Adrenal gland (tissue), 5 donors: Measurements from ENCODE around the gene UROS.

Source experiments
- POLR2A ChIP-seq, 2 donors: fragments of 450-650 bp; IDR thresholded peaks; one replicate each; pipeline ENCODE4 v1.6.1; 2017; ENCODE audit warnings: antibody characterized with exemption in 2 of 2, mild to moderate bottlenecking in 2 of 2, moderate library complexity in 1 of 2
- TF ChIP-seq, protein P1 (sequence below), 6 experiments: fragments of 450-650 bp in 4 of 6; fragments of 200-600 bp in 2 of 6; sonication (generic) in 1 of 6; IDR thresholded peaks; 1 replicate in 5 of 6; 2 replicates in 1 of 6; pipeline versions ENCODE4 v1.5.1 to v1.8.0; 2016 to 2021; ENCODE audit warnings: antibody characterized with exemption in 6 of 6, mild to moderate bottlenecking in 2 of 6, moderate library complexity in 1 of 6
- donor health status: DM: no; HTN: no; CAD: no.

DNA sequence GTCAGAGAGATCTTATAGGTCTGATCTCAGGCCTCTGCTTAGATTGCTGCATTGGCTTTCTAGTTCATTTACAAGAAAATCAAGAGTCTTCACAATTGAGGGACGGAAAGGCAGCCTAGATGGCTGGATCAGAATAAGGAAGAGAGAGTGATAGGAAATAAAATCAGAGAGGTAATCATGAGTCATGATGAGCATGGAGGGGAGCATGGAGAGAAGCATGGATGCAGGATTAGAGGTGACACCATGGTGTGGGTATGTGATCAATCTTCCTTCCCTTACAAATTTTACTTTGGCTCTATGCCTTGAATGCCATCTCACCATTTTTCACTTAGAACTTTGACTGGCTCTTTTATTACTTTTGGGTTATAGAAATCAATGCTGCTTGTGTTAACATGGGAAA lies 1.7 kb upstream of the UROS start:
- TF ChIP-seq, protein P1, sequence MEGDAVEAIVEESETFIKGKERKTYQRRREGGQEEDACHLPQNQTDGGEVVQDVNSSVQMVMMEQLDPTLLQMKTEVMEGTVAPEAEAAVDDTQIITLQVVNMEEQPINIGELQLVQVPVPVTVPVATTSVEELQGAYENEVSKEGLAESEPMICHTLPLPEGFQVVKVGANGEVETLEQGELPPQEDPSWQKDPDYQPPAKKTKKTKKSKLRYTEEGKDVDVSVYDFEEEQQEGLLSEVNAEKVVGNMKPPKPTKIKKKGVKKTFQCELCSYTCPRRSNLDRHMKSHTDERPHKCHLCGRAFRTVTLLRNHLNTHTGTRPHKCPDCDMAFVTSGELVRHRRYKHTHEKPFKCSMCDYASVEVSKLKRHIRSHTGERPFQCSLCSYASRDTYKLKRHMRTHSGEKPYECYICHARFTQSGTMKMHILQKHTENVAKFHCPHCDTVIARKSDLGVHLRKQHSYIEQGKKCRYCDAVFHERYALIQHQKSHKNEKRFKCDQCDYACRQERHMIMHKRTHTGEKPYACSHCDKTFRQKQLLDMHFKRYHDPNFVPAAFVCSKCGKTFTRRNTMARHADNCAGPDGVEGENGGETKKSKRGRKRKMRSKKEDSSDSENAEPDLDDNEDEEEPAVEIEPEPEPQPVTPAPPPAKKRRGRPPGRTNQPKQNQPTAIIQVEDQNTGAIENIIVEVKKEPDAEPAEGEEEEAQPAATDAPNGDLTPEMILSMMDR (IDR thresholded peaks at IDR 0.05) = no peak
- TF ChIP-seq POLR2A (IDR thresholded peaks at IDR 0.05) = no peak
